GM21529 (cell line): ENCODE data around the gene LHFPL3.
"Not testable (repeated sequence)": the region's sequence is repeated elsewhere in the genome, so short reads cannot be mapped to it uniquely, and the experiment has no call there.

Experiments
- ATAC-seq: cut with Tn5 transposase; IDR thresholded peaks from one replicate; pipeline ENCODE4 v1.9.1; 2021; ENCODE audit not compliant: unreplicated experiment

Gene LHFPL3

GRCh38 chr7:104679085-104679484, 350.7 kb downstream of the LHFPL3 start:
- ATAC-seq = no peak

- no peak for ATAC-seq
Measured at GRCh38 chr7:104686286-104686685, 357.9 kb downstream of the LHFPL3 start.

GRCh38 chr7:104694710-104695109, 366.3 kb downstream of the LHFPL3 start:
- no peak for ATAC-seq

- ATAC-seq = no peak
Measured at GRCh38 chr7:104695563-104695962, 367.2 kb downstream of the LHFPL3 start.

- no peak for ATAC-seq
Measured at GRCh38 chr7:104700336-104700735, 371.9 kb downstream of the LHFPL3 start.

GRCh38 chr7:104721027-104721426, 392.6 kb downstream of the LHFPL3 start:
- ATAC-seq = not testable (repeated sequence)

GRCh38 chr7:104723001-104723400, 394.6 kb downstream of the LHFPL3 start:
- ATAC-seq = no peak

- ATAC-seq = no peak
Measured at GRCh38 chr7:104758504-104758903, 430.1 kb downstream of the LHFPL3 start.

GRCh38 chr7:104761892-104762291, 433.5 kb downstream of the LHFPL3 start:
- no peak for ATAC-seq

- no peak for ATAC-seq
Measured at GRCh38 chr7:104767113-104767512, 438.7 kb downstream of the LHFPL3 start.

GRCh38 chr7:104767826-104768536, 439.6 kb downstream of the LHFPL3 start:
- no peak for ATAC-seq

GRCh38 chr7:104772405-104773345, 444.3 kb downstream of the LHFPL3 start:
- ATAC-seq = no peak

- no peak for ATAC-seq
Measured at GRCh38 chr7:104773796-104774195, 445.4 kb downstream of the LHFPL3 start.

- ATAC-seq = no peak
Measured at GRCh38 chr7:104775531-104775930, 447.1 kb downstream of the LHFPL3 start.

- no peak for ATAC-seq
Measured at GRCh38 chr7:104777301-104777800, 448.9 kb downstream of the LHFPL3 start.

- ATAC-seq = no peak
Measured at GRCh38 chr7:104779888-104780287, 451.5 kb downstream of the LHFPL3 start.

GRCh38 chr7:104784686-104785085, 456.3 kb downstream of the LHFPL3 start:
- ATAC-seq = no peak

GRCh38 chr7:104789780-104790179, 461.4 kb downstream of the LHFPL3 start:
- no peak for ATAC-seq

GRCh38 chr7:104790440-104790839, 462.0 kb downstream of the LHFPL3 start:
- ATAC-seq = no peak

- no peak for ATAC-seq
Measured at GRCh38 chr7:104791080-104791479, 462.7 kb downstream of the LHFPL3 start.

- no peak for ATAC-seq
Measured at GRCh38 chr7:104793066-104793465, 464.7 kb downstream of the LHFPL3 start.

- no peak for ATAC-seq
Measured at GRCh38 chr7:104794154-104794553, 465.8 kb downstream of the LHFPL3 start.
